OCI-LY3 (cell line): ENCODE results near the gene CNTFR.

Experiments used
- EZH2phosphoT487 ChIP-seq: fragments of 200-600 bp; shearing (Covaris generic); IDR thresholded peaks from 2 replicates; pipeline ENCODE4 v1.6.1; 2018; ENCODE audit warnings: antibody characterized with exemption, mixed run types, low read depth
- TF ChIP-seq, protein P1 (sequence below): fragments of 200-600, 300-600 bp; sonication (generic); IDR thresholded peaks from 2 replicates; pipeline ENCODE4 v1.5.1; 2014; ENCODE audit warnings: antibody characterized with exemption, low read length, low read depth

DNA sequence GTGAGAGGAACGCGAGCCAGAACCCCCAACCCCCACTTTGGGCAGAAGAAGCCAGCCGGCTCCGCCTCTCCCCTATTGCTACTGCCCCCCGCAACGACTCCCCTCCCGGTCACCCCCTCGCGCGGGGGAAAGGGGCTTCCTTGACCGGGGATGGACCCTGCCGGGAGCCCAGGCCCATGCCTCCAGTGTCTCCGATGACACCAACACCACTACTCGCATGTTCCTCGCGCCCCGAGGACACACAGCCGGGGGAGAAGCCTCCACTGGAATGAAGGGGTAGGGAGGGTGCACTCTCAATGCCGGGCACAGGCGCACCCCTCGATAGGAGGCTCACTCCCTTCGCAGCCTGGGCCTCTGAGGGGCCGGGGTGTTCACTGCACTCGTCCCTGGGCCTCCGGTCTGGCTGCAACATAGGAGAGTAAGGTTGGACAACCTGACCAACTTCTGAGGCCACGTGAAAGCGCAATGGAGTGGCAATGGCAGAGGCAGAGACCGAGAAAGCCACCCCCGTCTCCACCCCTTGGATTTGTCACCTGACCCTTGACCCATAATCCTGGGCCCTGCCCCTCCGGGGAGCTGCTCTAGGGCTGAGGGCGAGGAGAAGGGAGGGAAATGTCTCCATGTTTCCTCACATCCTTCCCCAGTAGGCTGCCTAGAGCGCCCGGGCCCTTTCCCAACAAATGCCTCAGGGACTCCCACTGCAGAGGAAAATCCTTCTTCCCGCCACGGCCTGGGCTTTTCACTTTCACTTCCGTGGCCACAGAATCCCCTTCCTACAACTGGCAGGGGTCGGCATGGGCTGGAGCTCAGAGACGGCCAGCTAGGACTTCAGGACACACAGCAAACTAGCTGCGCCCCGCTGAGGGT is 1.1 kb upstream of the CNTFR start:
- TF ChIP-seq, protein P1, sequence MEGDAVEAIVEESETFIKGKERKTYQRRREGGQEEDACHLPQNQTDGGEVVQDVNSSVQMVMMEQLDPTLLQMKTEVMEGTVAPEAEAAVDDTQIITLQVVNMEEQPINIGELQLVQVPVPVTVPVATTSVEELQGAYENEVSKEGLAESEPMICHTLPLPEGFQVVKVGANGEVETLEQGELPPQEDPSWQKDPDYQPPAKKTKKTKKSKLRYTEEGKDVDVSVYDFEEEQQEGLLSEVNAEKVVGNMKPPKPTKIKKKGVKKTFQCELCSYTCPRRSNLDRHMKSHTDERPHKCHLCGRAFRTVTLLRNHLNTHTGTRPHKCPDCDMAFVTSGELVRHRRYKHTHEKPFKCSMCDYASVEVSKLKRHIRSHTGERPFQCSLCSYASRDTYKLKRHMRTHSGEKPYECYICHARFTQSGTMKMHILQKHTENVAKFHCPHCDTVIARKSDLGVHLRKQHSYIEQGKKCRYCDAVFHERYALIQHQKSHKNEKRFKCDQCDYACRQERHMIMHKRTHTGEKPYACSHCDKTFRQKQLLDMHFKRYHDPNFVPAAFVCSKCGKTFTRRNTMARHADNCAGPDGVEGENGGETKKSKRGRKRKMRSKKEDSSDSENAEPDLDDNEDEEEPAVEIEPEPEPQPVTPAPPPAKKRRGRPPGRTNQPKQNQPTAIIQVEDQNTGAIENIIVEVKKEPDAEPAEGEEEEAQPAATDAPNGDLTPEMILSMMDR: no peak
- TF ChIP-seq EZH2phosphoT487: no peak
